ENCODE measurements around the gene MTRR.
"Not testable (repeated sequence)": the region's sequence is repeated elsewhere in the genome, so short reads cannot be mapped to it uniquely, and the experiment has no call there.

MTRR gene

GRCh38 chr5:7907612-7908011 is 38.7 kb downstream of the MTRR start:
- POLR2A ChIA-PET: no interaction called here
- CTCF ChIA-PET: interaction anchor here (1.0 to 1.4 kb wide), 3 partner anchors 11 to 21 kb away, joined by 3 read pairs; no protein-coding TSS in a partner anchor
- TF ChIP-seq, protein P1, sequence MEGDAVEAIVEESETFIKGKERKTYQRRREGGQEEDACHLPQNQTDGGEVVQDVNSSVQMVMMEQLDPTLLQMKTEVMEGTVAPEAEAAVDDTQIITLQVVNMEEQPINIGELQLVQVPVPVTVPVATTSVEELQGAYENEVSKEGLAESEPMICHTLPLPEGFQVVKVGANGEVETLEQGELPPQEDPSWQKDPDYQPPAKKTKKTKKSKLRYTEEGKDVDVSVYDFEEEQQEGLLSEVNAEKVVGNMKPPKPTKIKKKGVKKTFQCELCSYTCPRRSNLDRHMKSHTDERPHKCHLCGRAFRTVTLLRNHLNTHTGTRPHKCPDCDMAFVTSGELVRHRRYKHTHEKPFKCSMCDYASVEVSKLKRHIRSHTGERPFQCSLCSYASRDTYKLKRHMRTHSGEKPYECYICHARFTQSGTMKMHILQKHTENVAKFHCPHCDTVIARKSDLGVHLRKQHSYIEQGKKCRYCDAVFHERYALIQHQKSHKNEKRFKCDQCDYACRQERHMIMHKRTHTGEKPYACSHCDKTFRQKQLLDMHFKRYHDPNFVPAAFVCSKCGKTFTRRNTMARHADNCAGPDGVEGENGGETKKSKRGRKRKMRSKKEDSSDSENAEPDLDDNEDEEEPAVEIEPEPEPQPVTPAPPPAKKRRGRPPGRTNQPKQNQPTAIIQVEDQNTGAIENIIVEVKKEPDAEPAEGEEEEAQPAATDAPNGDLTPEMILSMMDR (IDR thresholded peaks at IDR 0.05; ENCODE audit: control extremely low read depth, extremely low read depth, low read depth, missing control alignments): no peak
- no peak for DNase-seq (ENCODE audit: extremely low spot score)

- TF ChIP-seq, protein P1 (IDR thresholded peaks at IDR 0.05; ENCODE audit: control extremely low read depth, extremely low read depth, low read depth, missing control alignments): no peak
- DNase-seq (ENCODE audit: extremely low spot score): no peak
- ChIA-PET POLR2A (no interaction called here), CTCF (interaction anchor here (1.0 to 1.4 kb wide), 3 partner anchors 12 to 22 kb away, joined by 3 read pairs; no protein-coding TSS in a partner anchor)
Observed at GRCh38 chr5:7908317-7908716, 39.4 kb downstream of the MTRR start.

- POLR2A ChIA-PET: no interaction called here
- TF ChIP-seq, protein P1 (IDR thresholded peaks at IDR 0.05; ENCODE audit: control extremely low read depth, extremely low read depth, low read depth, missing control alignments): no peak
- no peak for DNase-seq (ENCODE audit: extremely low spot score)
- CTCF ChIA-PET: interaction anchor here (0.9 to 2.8 kb wide), 4 partner anchors 14 to 24 kb away, joined by 3 to 12 read pairs (median 7); no protein-coding TSS in a partner anchor
Observed at GRCh38 chr5:7910738-7911428, 41.9 kb downstream of the MTRR start.

- DNase-seq (ENCODE audit: extremely low spot score); POLR2A ChIA-PET: not testable (repeated sequence)
- CTCF ChIA-PET: interaction anchor here (1.1 to 2.8 kb wide), 3 partner anchors 14 to 25 kb away, joined by 4 to 12 read pairs (median 10); no protein-coding TSS in a partner anchor
Observed at GRCh38 chr5:7911429-7911771, 42.5 kb downstream of the MTRR start.

- ChIA-PET POLR2A (no interaction called here), CTCF (interaction anchor here (0.6 to 2.5 kb wide), 7 partner anchors 10 to 58 kb away, joined by 3 to 11 read pairs (median 4); no protein-coding TSS in a partner anchor)
- TF ChIP-seq, protein P1 (IDR thresholded peaks at IDR 0.05; ENCODE audit: control extremely low read depth, extremely low read depth, low read depth, missing control alignments): no peak
- no peak for DNase-seq (ENCODE audit: extremely low spot score)
Observed at GRCh38 chr5:7916171-7916804, 47.3 kb downstream of the MTRR start.

- no peak for DNase-seq (ENCODE audit: extremely low spot score)
- ChIA-PET POLR2A (no interaction called here), CTCF (interaction anchor here (0.9 to 1.3 kb wide), 3 partner anchors 11 to 13 kb away, joined by 3 to 4 read pairs (median 4); no protein-coding TSS in a partner anchor)
- TF ChIP-seq, protein P1 (IDR thresholded peaks at IDR 0.05; ENCODE audit: control extremely low read depth, extremely low read depth, low read depth, missing control alignments): no peak
Observed at GRCh38 chr5:7917130-7918123, 48.5 kb downstream of the MTRR start.

Measured in GM10248 (cell line).